ENCODE measurements around the gene SLC10A7.

The SLC10A7 gene

GRCh38 chr4:146488495-146489174 is 33.1 kb downstream of the SLC10A7 start:
- no peak for TF ChIP-seq CTCF (IDR thresholded peaks at IDR 0.05; ENCODE audit: insufficient read depth, low read length, missing control alignments)
- ChIA-PET POLR2A (no interaction called here), CTCF (no interaction called here)
- no peak overlapping the region for H3K4me3 ChIP-seq (ENCODE audit: low read depth, low read length)
- no peak for DNase-seq (ENCODE audit: low read depth, low spot score)

- ChIA-PET POLR2A (no interaction called here), CTCF (interaction anchor here (1.0 kb wide), 1 partner anchor 13 kb away, joined by 3 read pairs; no protein-coding TSS in a partner anchor)
- DNase-seq (ENCODE audit: low read depth, low spot score): no peak
- H3K4me3 ChIP-seq (ENCODE audit: low read depth, low read length): no peak overlapping the region
- no peak for TF ChIP-seq CTCF (IDR thresholded peaks at IDR 0.05; ENCODE audit: insufficient read depth, low read length, missing control alignments)
These were observed 35.2 kb downstream of the SLC10A7 start for GRCh38 chr4:146486565-146486964.

- POLR2A ChIA-PET: no interaction called here
- CTCF ChIA-PET: interaction anchor here (1.0 kb wide), 1 partner anchor 12 kb away, joined by 3 read pairs; no protein-coding TSS in a partner anchor
- no peak overlapping the region for H3K4me3 ChIP-seq (ENCODE audit: low read depth, low read length)
- no peak for TF ChIP-seq CTCF (IDR thresholded peaks at IDR 0.05; ENCODE audit: insufficient read depth, low read length, missing control alignments)
- no peak for DNase-seq (ENCODE audit: low read depth, low spot score)
These were observed 35.8 kb downstream of the SLC10A7 start for GRCh38 chr4:146485968-146486367.

- TF ChIP-seq CTCF (IDR thresholded peaks at IDR 0.05; ENCODE audit: insufficient read depth, low read length, missing control alignments): no peak
- no peak for DNase-seq (ENCODE audit: low read depth, low spot score)
- ChIA-PET CTCF (interaction anchor here (1.2 kb wide), 1 partner anchor 10 kb away, joined by 3 read pairs; no protein-coding TSS in a partner anchor), POLR2A (no interaction called here)
- no peak overlapping the region for H3K4me3 ChIP-seq (ENCODE audit: low read depth, low read length)
These were observed 39.0 kb downstream of the SLC10A7 start for GRCh38 chr4:146482788-146483187.

- TF ChIP-seq CTCF (IDR thresholded peaks at IDR 0.05; ENCODE audit: insufficient read depth, low read length, missing control alignments): no peak
- H3K4me3 ChIP-seq (ENCODE audit: low read depth, low read length): no peak overlapping the region
- ChIA-PET POLR2A (interaction anchor here (0.8 kb wide), 1 partner anchor 303 kb away, joined by 3 read pairs; no protein-coding TSS in a partner anchor), CTCF (no interaction called here)
- DNase-seq (ENCODE audit: low read depth, low spot score): no peak
These were observed 40.5 kb downstream of the SLC10A7 start for GRCh38 chr4:146481246-146481645.

- no peak overlapping the region for H3K4me3 ChIP-seq (ENCODE audit: low read depth, low read length)
- ChIA-PET POLR2A (no interaction called here), CTCF (no interaction called here)
- no peak for TF ChIP-seq CTCF (IDR thresholded peaks at IDR 0.05; ENCODE audit: insufficient read depth, low read length, missing control alignments)
- DNase-seq (ENCODE audit: low read depth, low spot score): no peak
These were observed 43.7 kb downstream of the SLC10A7 start for GRCh38 chr4:146478009-146478408.
